HEK293 (cell line): ENCODE data around the gene ALDOA.
A peak's percentile ranks its signal among the peaks of the same experiment; 100 is the strongest.

ENCODE experiments used
- CTCF ChIA-PET: fragments of 350-600 bp; formaldehyde crosslinking; extraction: SDS; loops from one replicate; lab custom pipeline; 2021; ENCODE audit warnings: antibody characterized with exemption; lab: Yijun Ruan, JAX
- POLR2A ChIA-PET: fragments of 300-600 bp; formaldehyde crosslinking; extraction: SDS; loops from one replicate; lab custom pipeline; 2020; ENCODE audit warnings: antibody characterized with exemption, inconsistent platforms; lab: Yijun Ruan, JAX
- H3K27ac ChIP-seq: fragments of 200-500 bp; sonication (Bioruptor generic); 2 replicates; pipeline ENCODE4 v1.5.1; 2014; ENCODE audit warnings: low read depth, low read length, control low read depth, inconsistent platforms; ENCODE audit errors: extremely low read depth
- H3K36me3 ChIP-seq, 2 experiments: fragments of 200-500 bp in 1 of 2; sonication (Bioruptor generic) in 1 of 2; 1 replicate in 1 of 2; 2 replicates in 1 of 2; pipeline ENCODE4 v1.5.1; 2014 to 2017; ENCODE audit warnings: inconsistent platforms in 2 of 2, low read length in 2 of 2; ENCODE audit not compliant: control insufficient read depth in 2 of 2, insufficient read depth in 1 of 2
- H3K4me1 ChIP-seq: fragments of 200-500 bp; sonication (Bioruptor generic); 2 replicates; pipeline ENCODE4 v1.5.1; 2014; ENCODE audit warnings: mild to moderate bottlenecking, low read length, inconsistent platforms; ENCODE audit not compliant: control insufficient read depth, insufficient read depth
- H3K4me3 ChIP-seq: 2 replicates; pipeline ENCODE4 v1.5.1; 2011; ENCODE audit warnings: low read depth, mild to moderate bottlenecking, control low read depth, low read length, moderate library complexity
- H3K9me3 ChIP-seq: fragments of 200-500 bp; sonication (Bioruptor generic); 2 replicates; pipeline ENCODE4 v1.5.1; 2014; ENCODE audit warnings: low read depth, low read length, inconsistent platforms; ENCODE audit not compliant: control insufficient read depth, insufficient read depth
- BCL6B ChIP-seq: fragments of 450-650 bp; formaldehyde crosslinking; IDR thresholded peaks from 2 replicates; pipeline ENCODE4 v1.5.1; 2017; ENCODE audit warnings: missing biosample characterization, missing genetic modification characterization
- KLF16 ChIP-seq: fragments of 450-650 bp; formaldehyde crosslinking; IDR thresholded peaks from 2 replicates; pipeline ENCODE4 v1.5.1; 2017; ENCODE audit warnings: missing biosample characterization, missing genetic modification characterization
- KLF9 ChIP-seq: fragments of 450-650 bp; formaldehyde crosslinking; IDR thresholded peaks from 2 replicates; pipeline ENCODE4 v1.5.1; 2016; ENCODE audit warnings: missing biosample characterization, missing genetic modification characterization, low read depth
- PATZ1 ChIP-seq: fragments of 450-650 bp; formaldehyde crosslinking; IDR thresholded peaks from 2 replicates; pipeline ENCODE4 v1.5.1; 2016; ENCODE audit warnings: missing biosample characterization, missing genetic modification characterization
- PRDM10 ChIP-seq: fragments of 450-650 bp; formaldehyde crosslinking; IDR thresholded peaks from 2 replicates; pipeline ENCODE4 v1.5.1; 2016; ENCODE audit warnings: missing biosample characterization, missing genetic modification characterization
- REPIN1 ChIP-seq: fragments of 450-650 bp; formaldehyde crosslinking; IDR thresholded peaks from 2 replicates; pipeline ENCODE4 v1.5.1; 2017; ENCODE audit warnings: missing biosample characterization, missing genetic modification characterization, low read depth
- ZBTB26 ChIP-seq: fragments of 450-650 bp; formaldehyde crosslinking; optimal IDR thresholded peaks from 2 replicates; pipeline ENCODE3; 2016; ENCODE audit warnings: missing biosample characterization, mild to moderate bottlenecking, missing genetic modification characterization
- ZBTB8A ChIP-seq: fragments of 450-650 bp; formaldehyde crosslinking; IDR thresholded peaks from 2 replicates; pipeline ENCODE4 v1.5.1; 2016; ENCODE audit warnings: missing biosample characterization, missing genetic modification characterization
- ZNF18 ChIP-seq: fragments of 450-650 bp; formaldehyde crosslinking; IDR thresholded peaks from 2 replicates; pipeline ENCODE4 v1.5.1; 2016; ENCODE audit warnings: missing biosample characterization, missing genetic modification characterization
- ZNF2 ChIP-seq: fragments of 450-650 bp; formaldehyde crosslinking; IDR thresholded peaks from 2 replicates; pipeline ENCODE4 v1.5.1; 2016; ENCODE audit warnings: missing biosample characterization, missing genetic modification characterization
- ZNF26 ChIP-seq: fragments of 450-650 bp; formaldehyde crosslinking; IDR thresholded peaks from 2 replicates; pipeline ENCODE4 v1.5.1; 2016; ENCODE audit warnings: missing biosample characterization, missing genetic modification characterization
- ZNF292 ChIP-seq: fragments of 450-650 bp; formaldehyde crosslinking; IDR thresholded peaks from 2 replicates; pipeline ENCODE4 v1.5.1; 2016; ENCODE audit warnings: low read depth, missing biosample characterization, missing genetic modification characterization, borderline replicate concordance
- ZNF341 ChIP-seq: fragments of 450-650 bp; formaldehyde crosslinking; IDR thresholded peaks from 2 replicates; pipeline ENCODE4; 2016; ENCODE audit warnings: low read depth, missing biosample characterization, missing genetic modification characterization
- ZNF366 ChIP-seq: fragments of 450-650 bp; formaldehyde crosslinking; conservative IDR thresholded peaks from 2 replicates; pipeline ENCODE4 v1.5.1; 2016; ENCODE audit warnings: missing biosample characterization, missing genetic modification characterization
- ZNF544 ChIP-seq: fragments of 450-650 bp; formaldehyde crosslinking; IDR thresholded peaks from 2 replicates; pipeline ENCODE4 v1.5.0; 2017; ENCODE audit warnings: missing biosample characterization, missing genetic modification characterization
- ZNF707 ChIP-seq: fragments of 450-650 bp; formaldehyde crosslinking; IDR thresholded peaks from 2 replicates; pipeline ENCODE4 v1.5.1; 2016; ENCODE audit warnings: missing biosample characterization, missing genetic modification characterization

Gene ALDOA

GRCh38 chr16:30030011-30030685, 35.4 kb upstream of the ALDOA start:
- ChIA-PET CTCF (interaction anchor here (0.5 to 2.3 kb wide), 2 partner anchors 14 to 313 kb away, joined by 4 to 21 read pairs; no protein-coding TSS in a partner anchor), POLR2A (no interaction called here)
- H3K4me1 ChIP-seq = no peaks in the 10 kb centered on the region
- TF ChIP-seq ZNF544 (tag by site-specific recombination) (no peak), ZNF366 (tag by site-specific recombination) (0 out of 2 replicates have a peak, but pooled peaks have one; percentile 12)
- no peaks in the 10 kb centered on the region for H3K9me3 ChIP-seq
- H3K4me3 ChIP-seq = no peak overlapping the region
- H3K27ac ChIP-seq = no peak overlapping the region
- H3K36me3 ChIP-seq = no peaks in the 10 kb centered on the region

- H3K9me3 ChIP-seq = no peaks in the 10 kb centered on the region
- peak within 1 kb of the TSS; percentile 9; the same call in 1 of the 2 replicates for H3K4me3 ChIP-seq
- no peaks in the 10 kb centered on the region for H3K4me1 ChIP-seq
- no peaks in the 10 kb centered on the region for H3K36me3 ChIP-seq
- TF ChIP-seq ZNF341 = peak; percentile 65
- TF ChIP-seq KLF9 = no peak
- peak; percentile 43; the same call in 1 of the 2 replicates for TF ChIP-seq PATZ1
- POLR2A ChIA-PET = interaction anchor here (1.3 to 1.5 kb wide), 2 partner anchors 57 to 241 kb away, joined by 5 to 8 read pairs; partner anchors contain the start of genes KIF22 and TAOK2
- H3K27ac ChIP-seq = no peak within 1 kb of the TSS
- CTCF ChIA-PET = interaction anchor here (0.6 to 2.3 kb wide), 22 partner anchors 8 to 955 kb away, joined by 3 to 34 read pairs (median 5); partner anchors contain the start of genes ALDOA, C16orf92, HSD3B7 and KCTD13
Measured at GRCh38 chr16:30030841-30031413, 34.6 kb upstream of the ALDOA start, which contains the start of gene TLCD3B. Gene TLCD3B, minus strand, starts transcription at chr16:30031271. Its CDS starts 744 bp downstream, at chr16:30030527.

- H3K36me3 ChIP-seq = no peaks in the 10 kb centered on the region
- POLR2A ChIA-PET = interaction anchor here (1.1 to 1.5 kb wide), 5 partner anchors 36 to 241 kb away, joined by 3 to 8 read pairs (median 4); partner anchors contain the start of genes HIRIP3, KIF22, PAGR1 and TAOK2
- no peak overlapping the region for H3K4me3 ChIP-seq
- no peak overlapping the region for H3K27ac ChIP-seq
- CTCF ChIA-PET = interaction anchor here (0.6 to 2.3 kb wide), 50 partner anchors 8 to 1151 kb away, joined by 3 to 34 read pairs (median 4); partner anchors contain the start of genes ALDOA, C16orf92, HIRIP3 and HSD3B7
- H3K9me3 ChIP-seq = no peaks in the 10 kb centered on the region
- H3K4me1 ChIP-seq = no peaks in the 10 kb centered on the region
- TF ChIP-seq ZNF292 (tag by site-specific recombination) (no peak), ZNF341 (no peak), ZNF26 (tag by site-specific recombination) (no peak), ZBTB26 (tag by site-specific recombination) (peak; percentile 2), KLF9 (no peak), KLF16 (tag by site-specific recombination) (no peak), PRDM10 (tag by site-specific recombination) (peak; percentile 4; the same call in 1 of the 2 replicates), ZNF707 (tag by site-specific recombination) (no peak), ZBTB8A (tag by site-specific recombination) (no peak), REPIN1 (tag by site-specific recombination) (no peak), ZNF18 (tag by site-specific recombination) (no peak), ZNF2 (tag by site-specific recombination) (no peak), BCL6B (tag by site-specific recombination) (no peak)
Measured at GRCh38 chr16:30031477-30031918, 34.1 kb upstream of the ALDOA start.
